Small intestine (tissue), 7 donors: ENCODE data around the gene CHRND. TPM values are rescaled to one million over a fixed set of nuclear protein-coding genes. Genes with fewer than 3 reads are reported as not detected.

Source experiments
- DNase-seq, 2 donors: peaks; one replicate each; pipeline versions ENCODE4 v3.0.0 to v3.0.0-alpha.2; 2013
- FAIRE-seq: peaks from 2 replicates; lab custom pipeline; 2012; peaks lifted over from hg19 to GRCh38; lab: Jason Lieb, UNC
- H3K27ac ChIP-seq, 3 donors: one replicate each; pipeline ENCODE4 v1.5.1; 2013; ENCODE audit warnings: low read length in 2 of 3, mild to moderate bottlenecking in 2 of 3, control low read depth in 1 of 3, inconsistent platforms in 1 of 3, low read depth in 1 of 3, moderate library complexity in 1 of 3
- H3K27me3 ChIP-seq, 3 donors: one replicate each; pipeline ENCODE4 v1.6.1; 2013; ENCODE audit warnings: low read length in 3 of 3, inconsistent platforms in 1 of 3; ENCODE audit not compliant: control insufficient read depth in 3 of 3, insufficient read depth in 3 of 3
- H3K36me3 ChIP-seq, 3 donors: one replicate each; pipeline ENCODE4 v1.6.1; 2013; ENCODE audit warnings: low read length in 3 of 3, inconsistent platforms in 1 of 3, low read depth in 1 of 3, mild to moderate bottlenecking in 1 of 3, moderate library complexity in 1 of 3; ENCODE audit not compliant: control insufficient read depth in 3 of 3, insufficient read depth in 2 of 3
- H3K4me1 ChIP-seq, 3 donors: one replicate each; pipeline ENCODE4 v1.6.1; 2013; ENCODE audit warnings: low read length in 2 of 3, inconsistent platforms in 1 of 3, low read depth in 1 of 3, mild to moderate bottlenecking in 1 of 3, moderate library complexity in 1 of 3; ENCODE audit not compliant: control insufficient read depth in 3 of 3, insufficient read depth in 2 of 3
- H3K4me3 ChIP-seq, 3 donors: one replicate each; pipeline ENCODE4 v1.5.1; 2013; ENCODE audit warnings: low read length in 3 of 3, control low read depth in 1 of 3, inconsistent platforms in 1 of 3, low read depth in 1 of 3, mild to moderate bottlenecking in 1 of 3, moderate library complexity in 1 of 3
- H3K9me3 ChIP-seq, 2 donors: one replicate each; pipeline ENCODE4 v1.6.1; 2013; ENCODE audit warnings: low read depth in 1 of 2, low read length in 1 of 2; ENCODE audit not compliant: control insufficient read depth in 2 of 2, insufficient read depth in 1 of 2
- WGBS, 3 donors: extraction: QIAGEN DNeasy Blood & Tissue Kit; methylation state at CpG; one replicate each; pipeline ENCODE4 v1.1.7; 2013; 5-methylcytosine and 5-hydroxymethylcytosine counted together
- polyA plus RNA-seq, 4 donors: library from polyadenylated mRNA; stranded (reverse) in 3 of 4; unstranded in 1 of 4; fragments of 200-250 nt in 3 of 4; fragments of 120-200 nt in 1 of 4; gene quantifications; one replicate each; pipeline versions ENCODE4 v1.2.1 to v1.2.3, GENCODE V29; 2013
- donor health status: healthy with polysubstance abuse.
- donor health status: control.
- donor health status: control.
- donor health status: Bipolar disorder and iron deficiency.
- donor health status: healthy.

CHRND gene
- polyA plus RNA-seq, 4 donors: 0.53 TPM; not detected in 3

GRCh38 chr2:232518844-232519243 lies 7.1 kb upstream of the CHRND start:
- no peak for FAIRE-seq
- H3K36me3 ChIP-seq: no peaks in the 10 kb centered on the region
- DNase-seq: no peak
- no peaks in the 10 kb centered on the region for H3K9me3 ChIP-seq
- H3K27me3 ChIP-seq: peaks cover 13 to 41% (median 15%) of the 10 kb centered on the region in 3 donors
- 78 to 90% (median 80%) methylated on average over 6 of the region's 6 CpGs for WGBS, 3 donors
- no peak overlapping the region for H3K4me3 ChIP-seq
- H3K4me1 ChIP-seq: peaks cover 0 to 30% (median 0%) of the 10 kb centered on the region in 3 donors
- H3K27ac ChIP-seq: no peak overlapping the region

GRCh38 chr2:232519581-232520438 lies 6.2 kb upstream of the CHRND start, which contains the start of gene PRSS56:
PRSS56 (plus strand) TSS chr2:232520388; CDS start chr2:232520599, 211 bp downstream.
- H3K4me1 ChIP-seq: peaks cover 0 to 33% (median 0%) of the 10 kb centered on the region in 3 donors
- DNase-seq (no peak), FAIRE-seq (no peak)
- 63 to 66% (median 65%) methylated on average over 18 to 19 of the region's 19 CpGs for WGBS, 3 donors
- H3K27ac ChIP-seq: no peak within 1 kb of the TSS
- no peaks in the 10 kb centered on the region for H3K9me3 ChIP-seq
- H3K27me3 ChIP-seq: peaks cover 15 to 50% (median 23%) of the 10 kb centered on the region in 3 donors
- no peaks in the 10 kb centered on the region for H3K36me3 ChIP-seq
- no peak within 1 kb of the TSS for H3K4me3 ChIP-seq

GRCh38 chr2:232520489-232520888 lies 5.5 kb upstream of the CHRND start:
- no peak for FAIRE-seq
- 73 to 80% (median 77%) methylated on average over 13 to 15 of the region's 15 CpGs for WGBS, 3 donors
- no peaks in the 10 kb centered on the region for H3K9me3 ChIP-seq
- H3K4me3 ChIP-seq: no peak overlapping the region
- H3K27me3 ChIP-seq: peaks cover 15 to 51% (median 23%) of the 10 kb centered on the region in 3 donors
- no peak overlapping the region for H3K27ac ChIP-seq
- H3K4me1 ChIP-seq: peaks cover 0 to 26% (median 0%) of the 10 kb centered on the region in 3 donors
- no peaks in the 10 kb centered on the region for H3K36me3 ChIP-seq
- DNase-seq: no peak

GRCh38 chr2:232521098-232521497 lies 4.9 kb upstream of the CHRND start:
- WGBS, 3 donors: 83 to 89% (median 88%) methylated on average over 13 to 14 of the region's 14 CpGs

GRCh38 chr2:232521959-232522622 lies 3.9 kb upstream of the CHRND start:
- DNase-seq: peak; percentile 21 to 78
- peaks cover 0 to 13% (median 0%) of the 10 kb centered on the region in 3 donors for H3K4me1 ChIP-seq
- no peak overlapping the region for H3K27ac ChIP-seq
- FAIRE-seq: no peak
- 5 to 7% (median 6%) methylated on average over 40 to 66 of the region's 66 CpGs for WGBS, 3 donors
- H3K36me3 ChIP-seq: no peaks in the 10 kb centered on the region
- H3K4me3 ChIP-seq: peak overlapping the region in 1 of 3 donors; percentile 8
- peaks cover 15 to 54% (median 23%) of the 10 kb centered on the region in 3 donors for H3K27me3 ChIP-seq
- H3K9me3 ChIP-seq: no peaks in the 10 kb centered on the region

More at GRCh38 chr2:232521098-232521497, 4.9 kb upstream of the CHRND start:
- Histone ChIP-seq H3K36me3 (no peaks in the 10 kb centered on the region), H3K27ac (no peak overlapping the region), H3K4me3 (no peak overlapping the region), H3K27me3 (peaks cover 15 to 51% (median 23%) of the 10 kb centered on the region in 3 donors), H3K9me3 (no peaks in the 10 kb centered on the region), H3K4me1 (peaks cover 0 to 22% (median 0%) of the 10 kb centered on the region in 3 donors)
- DNase-seq (no peak), FAIRE-seq (no peak)

GRCh38 chr2:232522623-232523401 lies 3.1 kb upstream of the CHRND start:
- Histone ChIP-seq H3K27me3 (peaks cover 15 to 54% (median 23%) of the 10 kb centered on the region in 3 donors), H3K4me1 (peaks cover 0 to 10% (median 0%) of the 10 kb centered on the region in 3 donors), H3K4me3 (no peak overlapping the region), H3K27ac (no peak overlapping the region), H3K9me3 (no peaks in the 10 kb centered on the region), H3K36me3 (no peaks in the 10 kb centered on the region)
- 14 to 23% (median 16%) methylated on average over 29 to 46 of the region's 46 CpGs for WGBS, 3 donors
- DNase-seq (peak in 1 of 2 donors; percentile 29), FAIRE-seq (no peak)

GRCh38 chr2:232523402-232523681 lies 2.6 kb upstream of the CHRND start:
- Histone ChIP-seq H3K4me1 (peaks cover 0 to 7% (median 0%) of the 10 kb centered on the region in 3 donors), H3K9me3 (no peaks in the 10 kb centered on the region), H3K27ac (no peak overlapping the region), H3K36me3 (no peaks in the 10 kb centered on the region), H3K4me3 (no peak overlapping the region), H3K27me3 (peaks cover 15 to 55% (median 23%) of the 10 kb centered on the region in 3 donors)
- WGBS, 3 donors: 14 to 18% (median 17%) methylated on average over 16 of the region's 16 CpGs
- FAIRE-seq (no peak), DNase-seq (no peak)
